Measurements from ENCODE around the gene ATP2B2. TPM values are rescaled to one million over a fixed set of nuclear protein-coding genes. Genes with fewer than 3 reads are reported as not detected.

Gene ATP2B2
- total RNA-seq, 1 experiment from 2014 or later = not detected

- H3K27ac Mint-ChIP-seq (ENCODE audit: unreplicated experiment) = no peak overlapping the region
- intact Hi-C loops (cut with micrococcal nuclease; ENCODE audit: unreplicated experiment) = no loop called here
- no peaks in the 10 kb centered on the region for H3K36me3 ChIP-seq (ENCODE audit: control insufficient read depth, insufficient read depth, low read length)
- H3K9me3 Mint-ChIP-seq (ENCODE audit: unreplicated experiment) = no peaks in the 10 kb centered on the region
- no peak for DNase-seq
- H3K36me3 Mint-ChIP-seq (ENCODE audit: insufficient read depth, unreplicated experiment) = no peaks in the 10 kb centered on the region
- 0 out of 2 replicates have a peak, but pooled peaks cover 3% of the 10 kb centered on the region for H3K4me1 ChIP-seq
- no TSS peak for BruUV-seq (replicated peaks)
- no peak overlapping the region for H3K4me3 ChIP-seq (ENCODE audit: low read depth, low read length)
- no peaks in the 10 kb centered on the region; the same call in none of the 2 replicates for H3K27me3 ChIP-seq (replicated peaks; ENCODE audit: control insufficient read depth, insufficient read depth, low read length)
- ChIA-PET POLR2A (interaction anchor here (0.6 kb wide), 1 partner anchor 1173 kb away, joined by 3 read pairs; no protein-coding TSS in a partner anchor), CTCF (no interaction called here)
- H3K4me1 Mint-ChIP-seq (ENCODE audit: low read depth, unreplicated experiment) = no peaks in the 10 kb centered on the region
- H3K9me3 ChIP-seq = no peaks in the 10 kb centered on the region
- TF ChIP-seq CTCF (IDR thresholded peaks at IDR 0.05; ENCODE audit: insufficient read depth in 1 of 2, low read depth in 1 of 2, low read length in 1 of 2, severe bottlenecking in 1 of 2, unreplicated experiment in 1 of 2) = peak; percentile 29 to 31
- H3K4me3 Mint-ChIP-seq (ENCODE audit: unreplicated experiment) = no peak overlapping the region
- peaks cover 11% of the 10 kb centered on the region for H3K27me3 Mint-ChIP-seq (ENCODE audit: insufficient read depth, unreplicated experiment)
Observed at GRCh38 chr3:10334459-10334858, 170.9 kb downstream of the ATP2B2 start.

- no TSS peak for BruUV-seq (replicated peaks)
- no peaks in the 10 kb centered on the region for H3K36me3 ChIP-seq (ENCODE audit: control insufficient read depth, insufficient read depth, low read length)
- peaks cover 15% of the 10 kb centered on the region for H3K27me3 Mint-ChIP-seq (ENCODE audit: insufficient read depth, unreplicated experiment)
- DNase-seq = no peak
- H3K4me3 ChIP-seq (ENCODE audit: low read depth, low read length) = no peak overlapping the region
- no peaks in the 10 kb centered on the region for H3K4me1 Mint-ChIP-seq (ENCODE audit: low read depth, unreplicated experiment)
- ChIA-PET CTCF (no interaction called here), POLR2A (interaction anchor here (0.6 kb wide), 1 partner anchor 1174 kb away, joined by 3 read pairs; no protein-coding TSS in a partner anchor)
- H3K4me3 Mint-ChIP-seq (ENCODE audit: unreplicated experiment) = no peak overlapping the region
- H3K27me3 ChIP-seq (replicated peaks; ENCODE audit: control insufficient read depth, insufficient read depth, low read length) = no peaks in the 10 kb centered on the region; the same call in none of the 2 replicates
- no peak for TF ChIP-seq CTCF (IDR thresholded peaks at IDR 0.05; ENCODE audit: insufficient read depth in 1 of 2, low read depth in 1 of 2, low read length in 1 of 2, severe bottlenecking in 1 of 2, unreplicated experiment in 1 of 2)
- H3K4me1 ChIP-seq = 0 out of 2 replicates have a peak, but pooled peaks cover 3% of the 10 kb centered on the region
- no peaks in the 10 kb centered on the region for H3K9me3 Mint-ChIP-seq (ENCODE audit: unreplicated experiment)
- intact Hi-C loops (cut with micrococcal nuclease; ENCODE audit: unreplicated experiment) = no loop called here
- H3K9me3 ChIP-seq = no peaks in the 10 kb centered on the region
- no peak overlapping the region for H3K27ac Mint-ChIP-seq (ENCODE audit: unreplicated experiment)
- H3K36me3 Mint-ChIP-seq (ENCODE audit: insufficient read depth, unreplicated experiment) = no peaks in the 10 kb centered on the region
Observed at GRCh38 chr3:10334042-10334441, 171.3 kb downstream of the ATP2B2 start.

- Mint-ChIP-seq H3K9me3 (ENCODE audit: unreplicated experiment) (no peaks in the 10 kb centered on the region), H3K27ac (ENCODE audit: unreplicated experiment) (no peak overlapping the region), H3K4me1 (ENCODE audit: low read depth, unreplicated experiment) (no peaks in the 10 kb centered on the region), H3K4me3 (ENCODE audit: unreplicated experiment) (no peak overlapping the region), H3K36me3 (ENCODE audit: insufficient read depth, unreplicated experiment) (no peaks in the 10 kb centered on the region), H3K27me3 (ENCODE audit: insufficient read depth, unreplicated experiment) (peaks cover 15% of the 10 kb centered on the region)
- no TSS peak for BruUV-seq (replicated peaks)
- no peak for DNase-seq
- intact Hi-C loops (cut with micrococcal nuclease; ENCODE audit: unreplicated experiment) = no loop called here
- 0 out of 2 replicates have a peak, but pooled peaks cover 3% of the 10 kb centered on the region for H3K4me1 ChIP-seq
- TF ChIP-seq CTCF (IDR thresholded peaks at IDR 0.05; ENCODE audit: insufficient read depth in 1 of 2, low read depth in 1 of 2, low read length in 1 of 2, severe bottlenecking in 1 of 2, unreplicated experiment in 1 of 2) = no peak
- ChIA-PET POLR2A (no interaction called here), CTCF (no interaction called here)
- no peaks in the 10 kb centered on the region for H3K9me3 ChIP-seq
- no peaks in the 10 kb centered on the region; the same call in none of the 2 replicates for H3K27me3 ChIP-seq (replicated peaks; ENCODE audit: control insufficient read depth, insufficient read depth, low read length)
- no peaks in the 10 kb centered on the region for H3K36me3 ChIP-seq (ENCODE audit: control insufficient read depth, insufficient read depth, low read length)
- no peak overlapping the region for H3K4me3 ChIP-seq (ENCODE audit: low read depth, low read length)
Observed at GRCh38 chr3:10333349-10333650, 172.1 kb downstream of the ATP2B2 start.
